GM23338 (cell line): ENCODE results near the gene PUDP. TPM values are rescaled to one million over a fixed set of nuclear protein-coding genes. Genes with fewer than 3 reads are reported as not detected.

Experiments
- ATAC-seq: fragments of 200-7000 bp; cut with Tn5 transposase; 3 replicates; pipeline ENCODE4 v1.9.1; 2020
- DNase-seq: peaks from one replicate; pipeline ENCODE4 v3.0.0-alpha.2; 2015; ENCODE audit warnings: low spot score
- H2AFZ ChIP-seq: fragments of 200-600 bp; sonication (generic); 2 replicates; pipeline ENCODE4 v1.8.0; 2016; ENCODE audit warnings: antibody characterized with exemption, mild to moderate bottlenecking, moderate library complexity
- H3F3A ChIP-seq: fragments of 200-600 bp; sonication (generic); replicated peaks from 2 replicates; pipeline ENCODE4 v1.8.0; 2017; ENCODE audit warnings: antibody characterized with exemption, mixed run types, low read depth
- H3K27ac ChIP-seq: fragments of 200-600 bp; sonication (generic); 2 replicates; pipeline ENCODE4 v1.6.1; 2016; ENCODE audit warnings: low read depth
- H3K27me3 ChIP-seq: fragments of 200-600 bp; sonication (generic); 2 replicates; pipeline ENCODE4 v1.8.0; 2016; ENCODE audit warnings: mild to moderate bottlenecking, mixed run types, moderate library complexity; ENCODE audit not compliant: insufficient read depth
- H3K36me3 ChIP-seq: fragments of 200-600 bp; sonication (generic); 2 replicates; pipeline ENCODE4 v1.8.0; 2016; ENCODE audit warnings: mild to moderate bottlenecking; ENCODE audit not compliant: insufficient read depth
- H3K4me1 ChIP-seq: fragments of 200-600 bp; sonication (generic); 2 replicates; pipeline ENCODE4 v1.8.0; 2016; ENCODE audit warnings: mild to moderate bottlenecking, moderate library complexity; ENCODE audit not compliant: insufficient read depth
- H3K4me2 ChIP-seq: fragments of 200-600 bp; sonication (generic); 2 replicates; pipeline ENCODE4 v1.7.1; 2017; ENCODE audit warnings: mixed run types
- H3K4me3 ChIP-seq: fragments of 200-600 bp; sonication (generic); 2 replicates; pipeline ENCODE4 v1.6.1; 2016; ENCODE audit warnings: mixed run types
- H3K79me2 ChIP-seq: fragments of 200-600 bp; sonication (generic); replicated peaks from 2 replicates; pipeline ENCODE4 v1.8.0; 2017; ENCODE audit warnings: mild to moderate bottlenecking; ENCODE audit not compliant: insufficient read depth
- H3K9me2 ChIP-seq: fragments of 200-600 bp; sonication (generic); 2 replicates; pipeline ENCODE4 v1.8.0; 2017; ENCODE audit not compliant: insufficient read depth
- H4K20me1 ChIP-seq: fragments of 200-600 bp; sonication (generic); replicated peaks from 2 replicates; pipeline ENCODE4 v1.8.0; 2017; ENCODE audit warnings: mild to moderate bottlenecking; ENCODE audit not compliant: insufficient read depth
- H3K27ac Mint-ChIP-seq: 2 replicates; pipeline ENCODE4 v1.8.0; 2020; ENCODE audit warnings: inconsistent platforms, mild to moderate bottlenecking, moderate library complexity, mixed read lengths
- H3K27me3 Mint-ChIP-seq: 3 replicates; pipeline ENCODE4 v1.8.0; 2022; ENCODE audit warnings: low read depth, mild to moderate bottlenecking, moderate library complexity, mixed read lengths, inconsistent platforms; ENCODE audit not compliant: insufficient read depth, poor library complexity
- H3K36me3 Mint-ChIP-seq: 3 replicates; pipeline ENCODE4 v1.8.0; 2021; ENCODE audit warnings: low read depth, mild to moderate bottlenecking, inconsistent platforms, moderate library complexity, mixed read lengths
- H3K4me1 Mint-ChIP-seq: 3 replicates; pipeline ENCODE4 v1.8.0; 2020; ENCODE audit warnings: mild to moderate bottlenecking, inconsistent platforms, mixed read lengths
- H3K4me3 Mint-ChIP-seq: 3 replicates; pipeline ENCODE4 v1.8.0; 2021; ENCODE audit warnings: moderate library complexity, mild to moderate bottlenecking, inconsistent platforms, mixed read lengths
- H3K9me3 Mint-ChIP-seq: 3 replicates; pipeline ENCODE4 v1.8.0; 2020; ENCODE audit warnings: moderate library complexity, mild to moderate bottlenecking, inconsistent platforms, mixed read lengths
- ETS1 ChIP-seq: IDR thresholded peaks from 2 replicates; pipeline ENCODE4 v1.6.1; 2016; ENCODE audit warnings: antibody characterized with exemption
- EZH2 ChIP-seq: fragments of 200-600 bp; sonication (generic); IDR thresholded peaks from one replicate; pipeline ENCODE4 v1.8.0; 2017; ENCODE audit warnings: antibody characterized with exemption, mild to moderate bottlenecking, low read depth; ENCODE audit not compliant: unreplicated experiment
- JUNB ChIP-seq: IDR thresholded peaks from one replicate; pipeline ENCODE4 v1.6.1; 2016; ENCODE audit warnings: antibody characterized with exemption; ENCODE audit not compliant: unreplicated experiment
- NANOG ChIP-seq: IDR thresholded peaks from 2 replicates; pipeline ENCODE4 v1.6.1; 2016; ENCODE audit warnings: antibody characterized with exemption, borderline replicate concordance
- REST ChIP-seq: IDR thresholded peaks from one replicate; pipeline ENCODE4 v1.6.1; 2018; ENCODE audit warnings: antibody characterized with exemption; ENCODE audit not compliant: unreplicated experiment
- ZNF114 ChIP-seq: fragments of 250-450 bp; sonication (Bioruptor Pico); IDR thresholded peaks from 2 replicates; pipeline ENCODE4 v1.5.0; 2020; ENCODE audit warnings: mild to moderate bottlenecking, moderate library complexity
- polyA plus RNA-seq: library from polyadenylated mRNA; unstranded; fragments of >200 nt; fragmentation: Nextera tagmentation; extraction: Ambion mirVana; gene quantifications from 2 replicates; pipeline ENCODE4 v1.2.1, GENCODE V29; 2016
- total RNA-seq: library from RNA; depleted of rRNA; stranded (reverse); fragments of >200 nt; shearing (Covaris generic); gene quantifications from 2 replicates; pipeline ENCODE4 v1.2.3, GENCODE V29; 2014

PUDP gene
- total and polyA plus RNA-seq, 2 experiments from 2014 or later: 17.2 to 22.4 TPM

DNA sequence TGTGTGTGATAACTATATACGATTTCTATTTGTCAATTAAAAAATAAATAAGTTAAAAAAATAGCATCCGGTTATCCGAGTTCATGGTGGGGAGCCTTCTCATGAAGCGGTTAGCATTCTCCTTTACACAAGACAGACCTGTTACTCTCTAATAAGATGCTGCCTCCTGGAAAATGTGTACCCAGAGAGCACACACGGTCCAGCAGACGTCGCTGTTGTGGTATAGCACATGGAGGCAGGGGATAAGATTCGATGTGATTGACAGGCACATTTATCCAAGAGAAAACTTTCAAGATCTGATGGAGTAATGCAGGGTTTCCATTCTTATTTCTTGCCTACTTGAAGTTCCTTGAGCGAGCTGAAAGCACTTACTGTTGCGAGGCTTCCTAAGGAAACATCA is 63.1 kb downstream of the PUDP start:
- no peaks in the 10 kb centered on the region for H3F3A ChIP-seq

DNA sequence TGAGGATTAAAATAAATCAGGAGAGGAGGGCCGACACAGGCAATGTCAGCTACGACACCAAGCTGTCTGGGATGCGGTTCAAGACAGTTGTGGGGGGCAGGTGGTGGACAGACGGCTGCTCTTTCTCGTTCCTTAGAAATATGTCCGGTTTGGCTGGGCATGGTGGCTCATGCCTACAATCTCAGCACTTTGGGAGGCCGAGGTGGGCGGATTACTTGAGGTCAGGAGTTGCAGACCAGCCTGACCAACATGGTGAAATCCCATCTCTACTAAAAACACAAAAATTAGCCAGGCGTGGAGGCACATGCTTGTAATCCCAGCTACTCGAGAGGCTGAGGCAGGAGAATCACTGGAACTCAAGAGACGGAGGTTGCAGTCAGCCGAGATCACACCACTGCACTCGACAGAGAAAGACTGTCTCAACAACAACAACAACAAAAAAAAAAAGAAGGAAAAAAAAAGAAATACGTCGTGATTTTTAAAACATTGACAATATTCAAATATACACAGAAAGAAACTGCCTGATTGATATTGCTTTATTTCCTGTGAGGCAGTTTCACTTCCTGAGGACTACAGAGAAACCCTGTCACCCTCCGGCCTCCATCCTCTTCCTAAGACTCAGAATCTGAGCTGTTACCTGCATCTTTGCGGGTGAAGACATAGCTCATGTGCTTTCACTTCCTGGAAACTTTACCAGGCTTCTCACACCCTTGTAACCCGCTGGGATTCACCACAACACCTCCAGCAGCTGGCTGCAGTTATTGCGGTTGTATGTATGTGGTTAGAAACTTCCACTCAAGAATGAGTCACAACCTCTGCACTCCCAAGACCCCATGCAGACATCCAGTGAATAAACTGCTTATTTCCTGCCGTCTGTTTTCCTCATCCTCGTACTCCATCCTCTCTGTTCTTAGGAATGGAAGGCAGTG is 64.2 kb downstream of the PUDP start:
- H3K4me2 ChIP-seq: no peak overlapping the region
- H3K4me1 ChIP-seq: no peaks in the 10 kb centered on the region
- H3K9me3 Mint-ChIP-seq: no peaks in the 10 kb centered on the region; the same call in 2 of the 3 replicates
- H3K79me2 ChIP-seq: 0 out of 2 replicates have a peak, but pooled peaks cover 4% of the 10 kb centered on the region
- ATAC-seq: no peak
- no peaks in the 10 kb centered on the region for H3K27me3 ChIP-seq
- H3K4me3 Mint-ChIP-seq: no peak overlapping the region
- no peaks in the 10 kb centered on the region for H3K9me2 ChIP-seq
- no peak overlapping the region for H3K27ac ChIP-seq
- no peak overlapping the region for H2AFZ ChIP-seq
- H3K36me3 ChIP-seq: no peaks in the 10 kb centered on the region
- no peaks in the 10 kb centered on the region for H4K20me1 ChIP-seq
- H3K36me3 Mint-ChIP-seq: peaks cover 3% of the 10 kb centered on the region; the same call in 1 of the 3 replicates
- DNase-seq: no peak
- H3K27ac Mint-ChIP-seq: no peak overlapping the region; the same call in 1 of the 2 replicates
- H3K4me3 ChIP-seq: no peak overlapping the region
- H3K27me3 Mint-ChIP-seq: no peaks in the 10 kb centered on the region
- H3F3A ChIP-seq: no peaks in the 10 kb centered on the region
- peaks cover 18% of the 10 kb centered on the region; the same call in 2 of the 3 replicates for H3K4me1 Mint-ChIP-seq
- TF ChIP-seq EZH2 (no peak), ETS1 (no peak), ZNF114 (no peak), JUNB (no peak), REST (no peak)

More for the DNA sequence above, 63.1 kb downstream of the PUDP start:
- ATAC-seq: no peak
- Histone ChIP-seq H4K20me1 (no peaks in the 10 kb centered on the region), H2AFZ (no peak overlapping the region), H3K36me3 (no peaks in the 10 kb centered on the region), H3K27ac (no peak overlapping the region), H3K9me2 (no peaks in the 10 kb centered on the region), H3K4me2 (no peak overlapping the region), H3K79me2 (no peaks in the 10 kb centered on the region), H3K4me3 (no peak overlapping the region), H3K4me1 (peaks cover 3% of the 10 kb centered on the region; the same call in 1 of the 2 replicates), H3K27me3 (no peaks in the 10 kb centered on the region)
- H3K9me3 Mint-ChIP-seq: no peaks in the 10 kb centered on the region; the same call in 2 of the 3 replicates
- no peak overlapping the region for H3K27ac Mint-ChIP-seq
- H3K27me3 Mint-ChIP-seq: peaks cover 3% of the 10 kb centered on the region
- no peak overlapping the region for H3K4me3 Mint-ChIP-seq
- no peak for TF ChIP-seq EZH2
- TF ChIP-seq ETS1: no peak
- no peak for TF ChIP-seq NANOG
- DNase-seq: no peak
- H3K4me1 Mint-ChIP-seq: peaks cover 26% of the 10 kb centered on the region
- peaks cover 3% of the 10 kb centered on the region; the same call in 1 of the 3 replicates for H3K36me3 Mint-ChIP-seq
